Measurements from ENCODE around the gene TLCD2.
"Not testable (repeated sequence)": the region's sequence is repeated elsewhere in the genome, so short reads cannot be mapped to it uniquely, and the experiment has no call there.

DNA sequence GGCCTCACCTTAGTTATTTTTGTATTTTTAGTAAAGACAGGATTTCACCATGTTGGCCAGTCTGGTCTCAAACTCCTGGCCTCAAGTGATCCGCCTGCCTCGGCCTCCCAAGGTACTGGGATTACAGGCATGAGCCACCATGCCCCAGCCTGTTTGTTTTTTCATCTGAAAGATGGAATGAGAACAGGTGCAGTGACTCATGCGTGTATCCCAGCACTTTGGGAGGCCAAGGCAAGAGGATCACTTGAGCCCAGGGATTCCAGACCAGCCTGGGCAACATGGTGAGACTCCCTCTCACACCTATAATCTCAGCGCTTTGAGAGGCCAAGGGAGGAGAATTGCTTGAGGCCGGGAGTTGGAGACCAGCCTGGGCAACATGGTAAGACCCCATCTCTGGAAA is 10.3 kb downstream of the TLCD2 start:
- TF ChIP-seq POLR2AphosphoS5 (IDR thresholded peaks at IDR 0.05; ENCODE audit: low read depth, low read length); TAF1 (IDR thresholded peaks at IDR 0.05; ENCODE audit: borderline replicate concordance, low read depth, low read length): not testable (repeated sequence)

Data from GM12892 (cell line).